Upper lobe of left lung (tissue), 4 donors: ENCODE results near the gene ZNF480.

ENCODE experiments used
- EP300 ChIP-seq, 4 donors: sonication (generic); formaldehyde crosslinking; IDR thresholded peaks; one replicate each; pipeline ENCODE4 v1.5.1; 2017; ENCODE audit warnings: antibody characterized with exemption in 4 of 4, control low read depth in 2 of 4
- POLR2A ChIP-seq, 4 donors: fragments of 450-650 bp; IDR thresholded peaks; one replicate each; pipeline ENCODE4 v1.5.1; 2016 to 2017; ENCODE audit warnings: antibody characterized with exemption in 4 of 4, mild to moderate bottlenecking in 2 of 4
- TF ChIP-seq, protein P1 (sequence below), 6 experiments: fragments of 450-650 bp in 4 of 6; fragments of 200-600 bp in 2 of 6; sonication (generic) in 2 of 6; IDR thresholded peaks; one replicate each; pipeline ENCODE4 v1.5.1; 2016 to 2019; ENCODE audit warnings: antibody characterized with exemption in 6 of 6

DNA sequence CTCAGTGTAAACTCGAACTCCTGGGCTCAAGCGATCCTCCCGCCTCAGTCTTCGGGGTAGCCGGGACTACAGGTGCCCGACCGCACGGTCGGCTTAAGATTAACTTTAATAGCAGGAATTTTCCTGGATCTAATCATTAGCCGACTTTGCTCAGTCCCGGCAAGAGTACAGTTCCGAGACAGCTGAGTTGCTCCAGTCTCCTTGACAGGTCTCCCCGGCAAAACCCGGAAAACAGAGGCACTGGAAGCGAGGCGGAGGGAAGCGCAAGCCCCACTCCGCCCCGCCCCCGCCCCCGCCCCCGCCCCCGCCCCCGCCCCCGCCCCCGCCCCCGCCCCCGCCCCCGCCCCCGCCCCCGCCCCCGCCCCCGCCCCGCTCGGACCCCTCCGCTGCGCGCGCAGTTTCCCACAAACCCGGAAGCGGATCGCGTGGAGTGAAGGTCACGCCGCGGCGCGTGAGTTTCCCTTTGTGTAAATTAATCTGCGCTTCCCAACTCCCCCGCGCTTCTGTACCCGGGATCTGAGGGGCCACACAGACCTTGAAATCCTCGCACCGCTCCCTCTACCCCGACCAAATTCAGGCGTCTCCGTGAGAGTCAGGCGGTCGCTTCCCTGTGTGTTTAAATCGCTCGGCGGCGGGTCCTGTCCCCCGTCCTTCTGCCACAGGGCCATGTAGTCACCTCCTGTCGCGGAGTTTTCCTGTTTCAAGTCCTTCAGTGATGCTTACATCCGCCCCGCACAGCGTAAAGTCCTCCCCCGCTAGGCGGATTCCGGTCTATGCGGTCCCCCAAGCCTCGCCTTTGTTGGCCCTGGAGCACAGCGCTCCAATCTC lies at the start of gene ZNF480:
- TF ChIP-seq, protein P1, sequence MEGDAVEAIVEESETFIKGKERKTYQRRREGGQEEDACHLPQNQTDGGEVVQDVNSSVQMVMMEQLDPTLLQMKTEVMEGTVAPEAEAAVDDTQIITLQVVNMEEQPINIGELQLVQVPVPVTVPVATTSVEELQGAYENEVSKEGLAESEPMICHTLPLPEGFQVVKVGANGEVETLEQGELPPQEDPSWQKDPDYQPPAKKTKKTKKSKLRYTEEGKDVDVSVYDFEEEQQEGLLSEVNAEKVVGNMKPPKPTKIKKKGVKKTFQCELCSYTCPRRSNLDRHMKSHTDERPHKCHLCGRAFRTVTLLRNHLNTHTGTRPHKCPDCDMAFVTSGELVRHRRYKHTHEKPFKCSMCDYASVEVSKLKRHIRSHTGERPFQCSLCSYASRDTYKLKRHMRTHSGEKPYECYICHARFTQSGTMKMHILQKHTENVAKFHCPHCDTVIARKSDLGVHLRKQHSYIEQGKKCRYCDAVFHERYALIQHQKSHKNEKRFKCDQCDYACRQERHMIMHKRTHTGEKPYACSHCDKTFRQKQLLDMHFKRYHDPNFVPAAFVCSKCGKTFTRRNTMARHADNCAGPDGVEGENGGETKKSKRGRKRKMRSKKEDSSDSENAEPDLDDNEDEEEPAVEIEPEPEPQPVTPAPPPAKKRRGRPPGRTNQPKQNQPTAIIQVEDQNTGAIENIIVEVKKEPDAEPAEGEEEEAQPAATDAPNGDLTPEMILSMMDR (IDR thresholded peaks at IDR 0.05) = peak in 4 of 6 experiments; percentile 22 to 47 (median 28)
- TF ChIP-seq EP300 (IDR thresholded peaks at IDR 0.05) (no peak), POLR2A (IDR thresholded peaks at IDR 0.05) (peak in 2 of 4 donors; percentile 60 to 78)
